ENCODE measurements around the gene DGKB. TPM values are rescaled to one million over a fixed set of nuclear protein-coding genes. Genes with fewer than 3 reads are reported as not detected.

DGKB gene
- total and polyA plus RNA-seq, 8 donors: 0.16 to 1.3 (median 0.40) TPM

GRCh38 chr7:14576578-14576977 lies 326.0 kb downstream of the DGKB start:
- Histone ChIP-seq H3K9me3 (no peaks in the 10 kb centered on the region), H3K27ac (no peak overlapping the region), H3K36me3 (no peaks in the 10 kb centered on the region), H3K4me3 (no peak overlapping the region), H3K27me3 (no peaks in the 10 kb centered on the region), H3K4me1 (peaks cover 0 to 8% (median 0%) of the 10 kb centered on the region in 3 donors)
- FAIRE-seq (no peak), ATAC-seq (no peak), DNase-seq (no peak)
- intact Hi-C loops (cut with DNase I): no loop called here
- WGBS, 2 donors: 32 to 36% methylated on average over 3 of the region's 3 CpGs
- no peak for TF ChIP-seq CTCF (IDR thresholded peaks at IDR 0.05)

- 78 to 85% methylated on average over 5 of the region's 5 CpGs for WGBS, 2 donors
- no peak for ATAC-seq
These were observed 331.6 kb downstream of the DGKB start for GRCh38 chr7:14570750-14571607.

GRCh38 chr7:14552060-14552459 lies 350.5 kb downstream of the DGKB start:
- H3K27me3 ChIP-seq: no peaks in the 10 kb centered on the region
- FAIRE-seq (no peak), ATAC-seq (no peak), DNase-seq (no peak)
- H3K4me1 ChIP-seq: peaks cover 6 to 12% (median 10%) of the 10 kb centered on the region in 3 donors
- TF ChIP-seq CTCF (IDR thresholded peaks at IDR 0.05): no peak
- no peaks in the 10 kb centered on the region for H3K9me3 ChIP-seq
- intact Hi-C loops (cut with DNase I): no loop called here
- no peaks in the 10 kb centered on the region for H3K36me3 ChIP-seq
- 91 to 94% methylated on average over 1 of the region's 1 CpG for WGBS, 2 donors
- no peak overlapping the region for H3K27ac ChIP-seq
- no peak overlapping the region for H3K4me3 ChIP-seq

More at GRCh38 chr7:14570750-14571607, 331.6 kb downstream of the DGKB start:
- TF ChIP-seq CTCF (IDR thresholded peaks at IDR 0.05): no peak
- no peaks in the 10 kb centered on the region for H3K36me3 ChIP-seq
- no peaks in the 10 kb centered on the region for H3K27me3 ChIP-seq
- H3K9me3 ChIP-seq: no peaks in the 10 kb centered on the region
- intact Hi-C loops (cut with DNase I): no loop called here
- H3K27ac ChIP-seq: no peak overlapping the region
- H3K4me1 ChIP-seq: no peaks in the 10 kb centered on the region
- H3K4me3 ChIP-seq: no peak overlapping the region
- no peak for DNase-seq
- no peak for FAIRE-seq

GRCh38 chr7:14551310-14551709 lies 351.2 kb downstream of the DGKB start:
- no peak overlapping the region for H3K27ac ChIP-seq
- DNase-seq: no peak
- H3K9me3 ChIP-seq: no peaks in the 10 kb centered on the region
- 8 to 15% methylated on average over 1 of the region's 1 CpG for WGBS, 2 donors
- TF ChIP-seq CTCF (IDR thresholded peaks at IDR 0.05): no peak
- H3K27me3 ChIP-seq: no peaks in the 10 kb centered on the region
- intact Hi-C loops (cut with DNase I): no loop called here
- peaks cover 6 to 12% (median 10%) of the 10 kb centered on the region in 3 donors for H3K4me1 ChIP-seq
- no peak overlapping the region for H3K4me3 ChIP-seq
- FAIRE-seq: no peak
- no peaks in the 10 kb centered on the region for H3K36me3 ChIP-seq
- ATAC-seq: peak; percentile 76 to 84 (median 80)

- Histone ChIP-seq H3K4me3 (no peak overlapping the region), H3K9me3 (no peaks in the 10 kb centered on the region), H3K36me3 (no peaks in the 10 kb centered on the region), H3K27me3 (no peaks in the 10 kb centered on the region), H3K4me1 (peaks cover 0 to 5% (median 0%) of the 10 kb centered on the region in 3 donors), H3K27ac (no peak overlapping the region)
- no peak for DNase-seq
- no peak for FAIRE-seq
- intact Hi-C loops (cut with DNase I): no loop called here
- ATAC-seq: no peak
- WGBS, 2 donors: 63% methylated on average over 5 of the region's 5 CpGs
- no peak for TF ChIP-seq CTCF (IDR thresholded peaks at IDR 0.05)
These were observed 359.9 kb downstream of the DGKB start for GRCh38 chr7:14542624-14543023.
